Spinal cord (tissue), 10 donors: ENCODE data around the gene CASZ1. TPM values are rescaled to one million over a fixed set of nuclear protein-coding genes. Genes with fewer than 3 reads are reported as not detected.
A peak's percentile ranks its signal among the peaks of the same experiment; 100 is the strongest.

Experiments used
- DNase-seq, 6 donors: peaks; one replicate each; pipeline versions ENCODE4 v3.0.0 to v3.0.0-alpha.2; 2013 to 2015; ENCODE audit warnings: low spot score in 6 of 6, low read depth in 4 of 6
- H3K27ac ChIP-seq: one replicate; pipeline ENCODE4 v1.5.1; 2013; ENCODE audit warnings: low read depth, low read length, control low read depth
- H3K27me3 ChIP-seq: one replicate; pipeline ENCODE4 v1.6.1; 2013; ENCODE audit warnings: low read length; ENCODE audit not compliant: control insufficient read depth, insufficient read depth
- H3K36me3 ChIP-seq: one replicate; pipeline ENCODE4 v1.6.1; 2013; ENCODE audit warnings: low read length; ENCODE audit not compliant: control insufficient read depth, insufficient read depth
- H3K4me1 ChIP-seq: one replicate; pipeline ENCODE4 v1.6.1; 2013; ENCODE audit warnings: low read length; ENCODE audit not compliant: control insufficient read depth, insufficient read depth
- H3K4me3 ChIP-seq: one replicate; pipeline ENCODE4 v1.5.1; 2013; ENCODE audit warnings: low read depth, low read length, control low read depth
- H3K9me3 ChIP-seq: one replicate; pipeline ENCODE4 v1.6.1; 2013; ENCODE audit warnings: low read length; ENCODE audit not compliant: control insufficient read depth, insufficient read depth
- WGBS: methylation state at CpG from one replicate; pipeline ENCODE4 v1.1.5; 2013; ENCODE audit warnings: missing lambda C conversion rate; ENCODE audit not compliant: insufficient coverage; 5-methylcytosine and 5-hydroxymethylcytosine counted together
- polyA plus RNA-seq, 2 donors: library from polyadenylated mRNA; unstranded; fragments of 120-200 nt; gene quantifications; one replicate each; pipeline ENCODE4 v1.2.1, GENCODE V29; 2013; ENCODE audit not compliant: insufficient read length in 2 of 2
- total RNA-seq, 2 donors: library from RNA; depleted of rRNA in 1 of 2; stranded (reverse); fragments of 120-200 nt in 1 of 2; fragments of >200 nt in 1 of 2; gene quantifications; one replicate each; pipeline versions ENCODE4 v1.2.3 to v1.2.4, GENCODE V29; 2013 to 2014
- donor health status: healthy.

The CASZ1 gene
- total and polyA plus RNA-seq, 4 donors, result 6.0 to 18.7 (median 11.3) TPM

- Histone ChIP-seq H3K27me3 (peaks cover 46% of the 10 kb centered on the region), H3K9me3 (no peaks in the 10 kb centered on the region), H3K4me1 (peaks cover 64% of the 10 kb centered on the region), H3K36me3 (no peaks in the 10 kb centered on the region), H3K4me3 (no peak overlapping the region), H3K27ac (no peak overlapping the region)
- DNase-seq, result peak in 1 of 6 donors; percentile 92
- WGBS, result no CpG with 5 or more reads among the region's 6 CpGs
Observed at GRCh38 chr1:10734375-10734774, 62.1 kb downstream of the CASZ1 start.

- H3K4me1 ChIP-seq, result peaks cover 66% of the 10 kb centered on the region
- H3K27me3 ChIP-seq, result peaks cover 52% of the 10 kb centered on the region
- no peaks in the 10 kb centered on the region for H3K9me3 ChIP-seq
- no peak overlapping the region for H3K27ac ChIP-seq
- no peaks in the 10 kb centered on the region for H3K36me3 ChIP-seq
- 53% methylated on average over 2 of the region's 11 CpGs for WGBS
- H3K4me3 ChIP-seq, result no peak overlapping the region
- DNase-seq, result no peak
Observed at GRCh38 chr1:10733474-10734366, 62.7 kb downstream of the CASZ1 start.

- Histone ChIP-seq H3K9me3 (no peaks in the 10 kb centered on the region), H3K4me1 (peaks cover 69% of the 10 kb centered on the region), H3K36me3 (no peaks in the 10 kb centered on the region), H3K27ac (no peak overlapping the region), H3K27me3 (peaks cover 63% of the 10 kb centered on the region), H3K4me3 (no peak overlapping the region)
- no peak for DNase-seq
- no CpG with 5 or more reads among the region's 7 CpGs for WGBS
Observed at GRCh38 chr1:10730985-10731384, 65.5 kb downstream of the CASZ1 start.

- Histone ChIP-seq H3K27me3 (peaks cover 68% of the 10 kb centered on the region), H3K9me3 (no peaks in the 10 kb centered on the region), H3K4me1 (peaks cover 60% of the 10 kb centered on the region), H3K36me3 (no peaks in the 10 kb centered on the region), H3K27ac (no peak overlapping the region), H3K4me3 (no peak overlapping the region)
- peak in 2 of 6 donors; percentile 82 to 90 for DNase-seq
- WGBS, result 17% methylated on average over 18 of the region's 31 CpGs
Observed at GRCh38 chr1:10728595-10729410, 67.6 kb downstream of the CASZ1 start.

- H3K27ac ChIP-seq, result no peak overlapping the region
- H3K36me3 ChIP-seq, result peaks cover 1% of the 10 kb centered on the region
- peak in 2 of 6 donors; percentile 72 to 81 for DNase-seq
- no peaks in the 10 kb centered on the region for H3K9me3 ChIP-seq
- H3K27me3 ChIP-seq, result peaks cover 68% of the 10 kb centered on the region
- WGBS, result 24% methylated on average over 16 of the region's 16 CpGs
- no peak overlapping the region for H3K4me3 ChIP-seq
- peaks cover 51% of the 10 kb centered on the region for H3K4me1 ChIP-seq
Observed at GRCh38 chr1:10727751-10728232, 68.7 kb downstream of the CASZ1 start.

- Histone ChIP-seq H3K9me3 (no peaks in the 10 kb centered on the region), H3K4me3 (no peak overlapping the region), H3K27me3 (peaks cover 77% of the 10 kb centered on the region), H3K36me3 (peaks cover 3% of the 10 kb centered on the region), H3K4me1 (peaks cover 55% of the 10 kb centered on the region), H3K27ac (no peak overlapping the region)
- WGBS, result 29% methylated on average over 15 of the region's 17 CpGs
- peak in 2 of 6 donors; percentile 57 to 79 for DNase-seq
Observed at GRCh38 chr1:10726355-10726754, 70.1 kb downstream of the CASZ1 start.

GRCh38 chr1:10724948-10725847 is 71.2 kb downstream of the CASZ1 start:
- Histone ChIP-seq H3K36me3 (peaks cover 3% of the 10 kb centered on the region), H3K27ac (no peak overlapping the region), H3K4me3 (no peak overlapping the region), H3K4me1 (peaks cover 55% of the 10 kb centered on the region), H3K27me3 (peaks cover 87% of the 10 kb centered on the region), H3K9me3 (no peaks in the 10 kb centered on the region)
- DNase-seq, result peak in 2 of 6 donors; percentile 74 to 95
- WGBS, result 34% methylated on average over 21 of the region's 21 CpGs

GRCh38 chr1:10724511-10724910 is 71.9 kb downstream of the CASZ1 start:
- WGBS, result 80% methylated on average over 1 of the region's 4 CpGs
- Histone ChIP-seq H3K9me3 (no peaks in the 10 kb centered on the region), H3K36me3 (peaks cover 3% of the 10 kb centered on the region), H3K27ac (no peak overlapping the region), H3K4me1 (peaks cover 53% of the 10 kb centered on the region), H3K4me3 (no peak overlapping the region), H3K27me3 (peaks cover 93% of the 10 kb centered on the region)
- DNase-seq, result no peak

- Histone ChIP-seq H3K4me1 (peaks cover 48% of the 10 kb centered on the region), H3K27me3 (peaks cover 91% of the 10 kb centered on the region), H3K27ac (no peak overlapping the region), H3K9me3 (no peaks in the 10 kb centered on the region), H3K36me3 (peaks cover 3% of the 10 kb centered on the region), H3K4me3 (no peak overlapping the region)
- peak in 1 of 6 donors; percentile 61 for DNase-seq
- 64% methylated on average over 9 of the region's 12 CpGs for WGBS
Observed at GRCh38 chr1:10724052-10724494, 72.4 kb downstream of the CASZ1 start.
